Neural cell (in vitro differentiated cells): ENCODE results near the gene RGP1. TPM values are rescaled to one million over a fixed set of nuclear protein-coding genes. Genes with fewer than 3 reads are reported as not detected.

Experiments used
- H2AFZ ChIP-seq: fragments of 200-600, 300-800 bp; sonication (generic), shearing (Covaris generic); 2 replicates; pipeline ENCODE4 v1.6.0; 2014; ENCODE audit warnings: low read depth, mild to moderate bottlenecking, antibody characterized with exemption, low read length, moderate library complexity
- H3F3A ChIP-seq: fragments of 200-600 bp; shearing (Covaris generic); 2 replicates; pipeline ENCODE4 v1.6.1; 2016; ENCODE audit warnings: mild to moderate bottlenecking, moderate library complexity, mixed read lengths, antibody characterized with exemption, low read length; ENCODE audit not compliant: insufficient read depth, poor library complexity, severe bottlenecking
- H3K27ac ChIP-seq: fragments of 200-600, 300-800 bp; sonication (generic), shearing (Covaris generic); 2 replicates; pipeline ENCODE4 v1.5.1; 2014; ENCODE audit warnings: mild to moderate bottlenecking, low read length, moderate library complexity
- H3K27me3 ChIP-seq: fragments of 300-800, 200-600 bp; sonication (generic), shearing (Covaris generic); 2 replicates; pipeline ENCODE4 v1.6.0; 2014; ENCODE audit warnings: mild to moderate bottlenecking, low read depth, low read length, moderate library complexity; ENCODE audit not compliant: insufficient read depth
- H3K36me3 ChIP-seq: fragments of 300-800, 200-600 bp; sonication (generic), shearing (Covaris generic); 2 replicates; pipeline ENCODE4 v1.5.1; 2014; ENCODE audit warnings: mild to moderate bottlenecking, antibody characterized with exemption, low read length, moderate library complexity; ENCODE audit not compliant: insufficient read depth
- H3K4me2 ChIP-seq: fragments of 300-800, 200-600 bp; sonication (generic), shearing (Covaris generic); 2 replicates; pipeline ENCODE4 v1.6.0; 2014; ENCODE audit warnings: mild to moderate bottlenecking, low read length
- H3K4me3 ChIP-seq: fragments of 300-800, 200-600 bp; sonication (generic), shearing (Covaris generic); 2 replicates; pipeline ENCODE4 v1.5.1; 2014; ENCODE audit warnings: mild to moderate bottlenecking, low read length, moderate library complexity
- H3K79me2 ChIP-seq: fragments of 200-600 bp; shearing (Covaris generic); replicated peaks from 2 replicates; pipeline ENCODE4 v1.6.0; 2014; ENCODE audit warnings: mild to moderate bottlenecking, low read length, moderate library complexity; ENCODE audit not compliant: insufficient read depth
- H3K9ac ChIP-seq: fragments of 300-800, 200-600 bp; sonication (generic), shearing (Covaris generic); 2 replicates; pipeline ENCODE4 v1.6.1; 2016; ENCODE audit warnings: mild to moderate bottlenecking, low read length, mixed read lengths
- H3K9me2 ChIP-seq: fragments of 200-600 bp; shearing (Covaris generic); 2 replicates; pipeline ENCODE4 v1.6.1; 2016; ENCODE audit warnings: mild to moderate bottlenecking, low read length, mixed read lengths; ENCODE audit not compliant: insufficient read depth
- H3K9me3 ChIP-seq: fragments of 200-600, 300-800 bp; sonication (generic), shearing (Covaris generic); 2 replicates; pipeline ENCODE4 v1.6.1; 2016; ENCODE audit warnings: mild to moderate bottlenecking, mixed run types, low read length, moderate library complexity, mixed read lengths
- H4K20me1 ChIP-seq: fragments of 200-600 bp; shearing (Covaris generic); 2 replicates; pipeline ENCODE4 v1.6.1; 2016; ENCODE audit warnings: mild to moderate bottlenecking, mixed run types; ENCODE audit not compliant: insufficient read depth
- CTCF ChIP-seq: fragments of 450-650 bp; IDR thresholded peaks from 2 replicates; pipeline ENCODE4 v1.5.1; 2014; ENCODE audit warnings: antibody characterized with exemption, mild to moderate bottlenecking, moderate library complexity; ENCODE audit not compliant: poor library complexity, severe bottlenecking
- EP300 ChIP-seq: fragments of 450-650 bp; conservative IDR thresholded peaks from 2 replicates; pipeline ENCODE4 v1.6.1; 2014; ENCODE audit warnings: antibody characterized with exemption, mild to moderate bottlenecking, moderate library complexity; ENCODE audit not compliant: poor library complexity, severe bottlenecking
- EZH2 ChIP-seq: fragments of 200-600, 300-800 bp; shearing (Covaris generic), sonication (generic); IDR thresholded peaks from 2 replicates; pipeline ENCODE4 v1.6.1; 2014; ENCODE audit warnings: antibody characterized with exemption, low read length, borderline replicate concordance, mild to moderate bottlenecking; ENCODE audit not compliant: insufficient read depth, poor library complexity, severe bottlenecking
- MXI1 ChIP-seq: fragments of 450-650 bp; conservative IDR thresholded peaks from 2 replicates; pipeline ENCODE4 v1.6.1; 2014; ENCODE audit warnings: antibody characterized with exemption, mild to moderate bottlenecking; ENCODE audit not compliant: poor library complexity, severe bottlenecking
- POLR2AphosphoS5 ChIP-seq: IDR thresholded peaks from 2 replicates; pipeline ENCODE4 v1.6.1; 2012
- RAD21 ChIP-seq: fragments of 450-650 bp; conservative IDR thresholded peaks from 2 replicates; pipeline ENCODE4 v1.6.1; 2014; ENCODE audit warnings: antibody characterized with exemption, mild to moderate bottlenecking, moderate library complexity
- REST ChIP-seq: IDR thresholded peaks from 2 replicates; pipeline ENCODE4 v1.6.1; 2012; ENCODE audit warnings: borderline replicate concordance
- SMC3 ChIP-seq: fragments of 450-650 bp; conservative IDR thresholded peaks from 2 replicates; pipeline ENCODE4 v1.6.1; 2014; ENCODE audit warnings: antibody characterized with exemption, mild to moderate bottlenecking, moderate library complexity; ENCODE audit not compliant: poor library complexity
- TAF1 ChIP-seq: IDR thresholded peaks from 2 replicates; pipeline ENCODE4 v1.6.1; 2012; ENCODE audit warnings: low read depth
- polyA plus RNA-seq: library from polyadenylated mRNA; depleted of rRNA; stranded (reverse); fragments of >200 nt; gene quantifications from 2 replicates; pipeline ENCODE4 v1.2.3, GENCODE V29; 2014

The RGP1 gene
- polyA plus RNA-seq, 1 donor from 2014 or later = 8.1 TPM

GRCh38 chr9:35719546-35719945, 29.5 kb upstream of the RGP1 start:
- Histone ChIP-seq H3K9me3 (no peaks in the 10 kb centered on the region), H2AFZ (no peak overlapping the region), H3K27me3 (no peaks in the 10 kb centered on the region), H3K9me2 (no peaks in the 10 kb centered on the region), H3K79me2 (no peaks in the 10 kb centered on the region), H4K20me1 (no peaks in the 10 kb centered on the region), H3K4me2 (no peak overlapping the region), H3K9ac (no peak overlapping the region), H3F3A (no peaks in the 10 kb centered on the region), H3K27ac (no peak overlapping the region), H3K4me3 (no peak overlapping the region), H3K36me3 (no peaks in the 10 kb centered on the region)
- TF ChIP-seq POLR2AphosphoS5 (no peak), TAF1 (no peak), EZH2 (no peak), REST (no peak), MXI1 (no peak), CTCF (no peak), SMC3 (no peak), RAD21 (no peak), EP300 (no peak)

- no peak overlapping the region for H3K27ac ChIP-seq
- peaks cover 1% of the 10 kb centered on the region for H3K79me2 ChIP-seq
- no peaks in the 10 kb centered on the region for H3K36me3 ChIP-seq
- H3K27me3 ChIP-seq = no peaks in the 10 kb centered on the region
- H3K4me3 ChIP-seq = no peak overlapping the region
- no peaks in the 10 kb centered on the region for H3K9me2 ChIP-seq
- no peaks in the 10 kb centered on the region for H3K9me3 ChIP-seq
- no peaks in the 10 kb centered on the region for H3F3A ChIP-seq
- H4K20me1 ChIP-seq = no peaks in the 10 kb centered on the region
- H3K9ac ChIP-seq = no peak overlapping the region
- H3K4me2 ChIP-seq = no peak overlapping the region
- no peak for TF ChIP-seq EP300
- no peak overlapping the region for H2AFZ ChIP-seq
Measured at GRCh38 chr9:35723426-35723825, 25.7 kb upstream of the RGP1 start.

GRCh38 chr9:35723908-35724307, 25.2 kb upstream of the RGP1 start:
- Histone ChIP-seq H3K4me2 (no peak overlapping the region), H3K4me3 (no peak overlapping the region), H2AFZ (no peak overlapping the region), H3F3A (no peaks in the 10 kb centered on the region), H4K20me1 (no peaks in the 10 kb centered on the region), H3K9me2 (no peaks in the 10 kb centered on the region), H3K79me2 (peaks cover 5% of the 10 kb centered on the region), H3K9me3 (no peaks in the 10 kb centered on the region), H3K27me3 (no peaks in the 10 kb centered on the region), H3K27ac (no peak overlapping the region), H3K36me3 (no peaks in the 10 kb centered on the region), H3K9ac (no peak overlapping the region)
- TF ChIP-seq MXI1 (no peak), RAD21 (no peak), EZH2 (no peak), EP300 (no peak), TAF1 (no peak), SMC3 (no peak), REST (no peak), CTCF (no peak), POLR2AphosphoS5 (no peak)
